ENCODE measurements around the gene NUCKS1.
A peak's percentile ranks its signal among the peaks of the same experiment; 100 is the strongest.

NUCKS1 gene

GRCh38 chr1:205714190-205714905 is 35.6 kb downstream of the NUCKS1 start:
- DNase-seq (ENCODE audit: low spot score), result no peak
- TF ChIP-seq CTCF (IDR thresholded peaks at IDR 0.05; ENCODE audit: extremely low read depth, missing control alignments), result no peak

DNA sequence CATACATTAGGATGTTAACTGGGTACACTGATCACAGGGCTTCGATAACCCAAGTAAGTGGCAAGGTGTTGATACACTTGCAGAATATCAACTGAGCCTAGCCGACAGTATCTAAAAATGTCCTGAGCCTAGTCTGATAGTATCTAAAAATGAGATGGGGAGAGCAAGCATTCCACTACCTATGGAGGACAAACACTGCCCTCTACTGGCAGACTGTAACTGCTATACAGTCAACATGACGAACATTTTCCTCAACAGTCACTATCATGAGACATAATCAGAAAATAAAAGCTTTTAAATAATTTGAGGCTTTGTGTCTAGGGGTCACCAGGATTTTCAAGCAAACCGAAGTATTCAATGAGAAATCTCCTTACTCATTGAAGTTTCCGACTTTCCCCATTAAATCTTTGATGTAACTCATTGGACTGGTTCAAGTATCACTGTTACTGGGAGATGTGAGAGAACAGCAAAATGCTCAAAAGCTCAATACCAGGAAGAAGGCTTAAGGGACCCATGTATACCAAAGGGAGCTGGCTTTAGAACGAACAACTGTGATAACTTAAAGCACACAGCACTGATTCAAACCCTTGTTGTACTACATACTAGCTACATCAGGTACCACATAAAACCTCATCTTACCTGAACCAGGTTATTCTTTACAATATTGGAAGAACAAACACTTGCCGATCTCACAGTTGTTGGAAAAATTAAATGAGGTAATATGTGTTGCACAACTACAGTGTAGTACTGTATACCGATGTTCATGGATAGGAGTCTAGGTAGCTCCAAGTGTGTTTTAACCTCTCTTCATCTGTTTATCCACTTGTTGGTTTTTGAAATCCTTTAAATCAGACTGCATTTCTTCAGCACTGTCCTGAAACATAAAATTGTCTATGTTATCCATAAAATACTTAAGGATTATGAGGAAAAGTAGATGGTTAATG is 38.6 kb downstream of the NUCKS1 start:
- DNase-seq (ENCODE audit: low spot score), result peak; percentile 73
- TF ChIP-seq CTCF (IDR thresholded peaks at IDR 0.05; ENCODE audit: extremely low read depth, missing control alignments), result peak; percentile 82

GRCh38 chr1:205710201-205711062 is 39.5 kb downstream of the NUCKS1 start:
- TF ChIP-seq CTCF (IDR thresholded peaks at IDR 0.05; ENCODE audit: extremely low read depth, missing control alignments), result no peak
- DNase-seq (ENCODE audit: low spot score), result no peak

GRCh38 chr1:205709640-205710039 is 40.3 kb downstream of the NUCKS1 start:
- no peak for DNase-seq (ENCODE audit: low spot score)
- TF ChIP-seq CTCF (IDR thresholded peaks at IDR 0.05; ENCODE audit: extremely low read depth, missing control alignments), result no peak

DNA sequence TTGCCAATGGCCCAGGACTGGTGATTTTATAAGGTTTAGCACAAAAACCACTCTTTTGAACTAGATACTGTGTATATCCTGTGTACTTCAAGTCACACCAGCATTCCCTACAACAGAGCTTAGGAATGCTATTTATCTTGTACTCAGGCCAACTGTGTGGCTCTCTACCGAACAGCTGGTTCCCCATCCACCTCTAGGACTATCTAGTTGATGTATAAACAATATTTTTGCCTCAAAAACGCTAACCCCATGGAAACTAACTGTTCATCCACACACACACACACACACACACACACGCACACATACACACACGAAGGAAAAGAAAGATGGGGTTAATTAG is 41.0 kb downstream of the NUCKS1 start:
- no peak for TF ChIP-seq CTCF (IDR thresholded peaks at IDR 0.05; ENCODE audit: extremely low read depth, missing control alignments)
- no peak for DNase-seq (ENCODE audit: low spot score)

DNA sequence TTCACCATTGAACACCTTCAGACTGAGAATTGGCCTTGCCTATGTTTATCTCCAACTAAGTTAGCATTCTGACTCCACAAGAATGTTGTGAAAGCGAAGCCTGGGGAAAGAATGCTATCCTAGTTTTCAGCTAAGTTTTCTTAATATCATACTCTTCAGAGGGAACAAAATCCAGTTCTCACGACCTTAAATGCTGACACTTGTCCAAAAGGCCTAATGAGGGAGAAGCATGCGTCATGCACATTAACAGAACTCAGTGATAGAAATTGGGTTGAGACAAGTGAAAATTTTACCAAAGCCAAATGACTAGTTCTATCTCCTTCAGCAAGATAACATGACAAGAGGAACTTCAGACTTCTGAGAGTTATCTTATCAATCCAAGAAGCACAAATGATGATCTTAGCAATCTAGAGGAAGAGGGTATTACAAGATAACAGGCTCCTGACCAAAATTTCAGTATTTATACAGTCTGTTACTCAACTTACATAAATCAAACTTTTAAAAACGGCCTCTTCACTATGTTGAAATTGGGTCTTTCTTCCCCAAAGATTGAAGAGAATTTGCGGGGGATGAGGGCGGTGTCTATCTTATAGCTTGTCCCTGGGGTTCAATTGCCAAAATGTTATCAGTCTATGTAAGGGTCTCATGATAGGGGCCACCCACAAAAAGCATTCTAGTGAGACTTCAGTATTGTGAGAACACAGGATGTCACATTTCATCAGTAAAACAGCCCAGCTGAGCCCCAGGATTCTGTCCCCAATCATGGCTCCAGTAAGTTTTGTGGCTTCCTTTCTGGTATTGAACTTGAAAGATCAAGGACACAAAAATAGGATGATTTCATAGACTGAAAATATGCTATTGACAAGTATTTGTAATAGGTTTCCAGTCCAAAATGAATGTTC is 43.1 kb downstream of the NUCKS1 start:
- no peak for DNase-seq (ENCODE audit: low spot score)
- no peak for TF ChIP-seq CTCF (IDR thresholded peaks at IDR 0.05; ENCODE audit: extremely low read depth, missing control alignments)

All from GM20000 (cell line).